ENCODE data around the gene RNU5B-1.

RNU5B-1 gene

DNA sequence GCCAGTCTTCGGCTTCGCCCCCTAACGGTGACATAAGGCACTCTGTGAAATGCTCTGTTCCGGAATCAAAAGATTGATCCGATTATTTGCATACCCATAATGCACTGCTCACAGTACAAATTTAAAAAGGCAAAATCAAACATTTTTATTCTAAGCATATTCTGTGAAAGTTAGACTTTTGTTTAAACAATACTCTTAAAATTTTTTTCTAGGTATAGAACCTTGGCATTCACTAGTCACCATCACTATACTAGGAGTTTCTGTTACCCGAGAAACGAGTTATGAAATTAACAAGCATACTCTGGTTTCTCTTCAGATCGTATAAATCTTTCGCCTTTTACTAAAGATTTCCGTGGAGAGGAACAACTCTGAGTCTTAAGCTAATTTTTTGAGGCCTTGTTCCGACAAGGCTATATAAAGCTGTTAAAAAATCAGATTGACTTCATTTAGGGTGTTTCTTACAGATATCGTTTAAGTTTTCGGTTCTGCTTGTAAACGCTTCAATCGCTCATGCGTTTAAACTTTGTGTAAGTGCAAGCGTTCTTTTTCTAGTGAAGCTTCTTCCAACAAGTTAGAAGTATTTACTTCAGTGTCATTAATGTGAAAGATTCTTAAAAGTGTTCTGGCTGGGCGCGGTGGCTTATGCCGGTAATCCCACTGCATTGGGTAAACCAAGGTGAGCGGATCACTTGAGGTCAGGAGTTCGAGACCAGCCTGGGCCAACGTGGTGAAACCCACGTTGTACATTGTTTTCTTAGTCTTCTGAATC, at the start of gene RNU5B-1:
Gene RNU5B-1 (plus strand): TSS at position 297 of the 769 bp plus-strand sequence.
- Histone ChIP-seq H3K36me3 (no peaks in the 10 kb centered on the region), H3K4me3 (ENCODE audit: low read depth, low read length) (peak within 1 kb of the TSS; percentile 80), H3K9me3 (ENCODE audit: severe bottlenecking) (no peaks in the 10 kb centered on the region), H3K27ac (peak within 1 kb of the TSS; percentile 99), H3K27me3 (ENCODE audit: insufficient read depth, low read depth, severe bottlenecking) (no peaks in the 10 kb centered on the region)
- TF ChIP-seq, protein P1, sequence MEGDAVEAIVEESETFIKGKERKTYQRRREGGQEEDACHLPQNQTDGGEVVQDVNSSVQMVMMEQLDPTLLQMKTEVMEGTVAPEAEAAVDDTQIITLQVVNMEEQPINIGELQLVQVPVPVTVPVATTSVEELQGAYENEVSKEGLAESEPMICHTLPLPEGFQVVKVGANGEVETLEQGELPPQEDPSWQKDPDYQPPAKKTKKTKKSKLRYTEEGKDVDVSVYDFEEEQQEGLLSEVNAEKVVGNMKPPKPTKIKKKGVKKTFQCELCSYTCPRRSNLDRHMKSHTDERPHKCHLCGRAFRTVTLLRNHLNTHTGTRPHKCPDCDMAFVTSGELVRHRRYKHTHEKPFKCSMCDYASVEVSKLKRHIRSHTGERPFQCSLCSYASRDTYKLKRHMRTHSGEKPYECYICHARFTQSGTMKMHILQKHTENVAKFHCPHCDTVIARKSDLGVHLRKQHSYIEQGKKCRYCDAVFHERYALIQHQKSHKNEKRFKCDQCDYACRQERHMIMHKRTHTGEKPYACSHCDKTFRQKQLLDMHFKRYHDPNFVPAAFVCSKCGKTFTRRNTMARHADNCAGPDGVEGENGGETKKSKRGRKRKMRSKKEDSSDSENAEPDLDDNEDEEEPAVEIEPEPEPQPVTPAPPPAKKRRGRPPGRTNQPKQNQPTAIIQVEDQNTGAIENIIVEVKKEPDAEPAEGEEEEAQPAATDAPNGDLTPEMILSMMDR (IDR thresholded peaks at IDR 0.05; ENCODE audit: low read depth, low read length) = peak; percentile 78
- DNase-seq = peak; percentile 95

DNA sequence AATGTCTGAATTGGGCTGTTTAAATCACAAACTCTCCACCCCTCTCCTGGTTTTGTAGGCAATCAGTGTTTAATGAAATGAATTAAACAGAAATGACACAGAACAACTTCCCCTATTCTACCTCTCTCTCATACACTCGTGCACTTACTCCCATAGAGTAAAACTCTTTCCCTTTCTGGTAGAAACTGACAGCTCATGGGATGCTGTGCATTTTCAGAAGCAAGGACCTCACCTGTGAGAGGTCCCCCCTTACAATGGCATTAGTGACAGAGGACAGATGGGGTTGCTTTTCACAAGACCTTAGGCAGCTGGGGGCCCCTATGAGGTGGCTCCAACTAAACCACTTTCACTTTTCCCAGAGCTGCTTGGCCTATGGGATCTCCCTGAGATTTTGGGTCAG, 49.7 kb upstream of the RNU5B-1 start:
- DNase-seq = no peak
- Histone ChIP-seq H3K4me3 (ENCODE audit: low read depth, low read length) (no peak overlapping the region), H3K9me3 (ENCODE audit: severe bottlenecking) (no peaks in the 10 kb centered on the region), H3K27me3 (ENCODE audit: insufficient read depth, low read depth, severe bottlenecking) (no peaks in the 10 kb centered on the region), H3K36me3 (peaks cover 25% of the 10 kb centered on the region), H3K27ac (no peak overlapping the region)
- TF ChIP-seq, protein P1 (IDR thresholded peaks at IDR 0.05; ENCODE audit: low read depth, low read length) = no peak

DNA sequence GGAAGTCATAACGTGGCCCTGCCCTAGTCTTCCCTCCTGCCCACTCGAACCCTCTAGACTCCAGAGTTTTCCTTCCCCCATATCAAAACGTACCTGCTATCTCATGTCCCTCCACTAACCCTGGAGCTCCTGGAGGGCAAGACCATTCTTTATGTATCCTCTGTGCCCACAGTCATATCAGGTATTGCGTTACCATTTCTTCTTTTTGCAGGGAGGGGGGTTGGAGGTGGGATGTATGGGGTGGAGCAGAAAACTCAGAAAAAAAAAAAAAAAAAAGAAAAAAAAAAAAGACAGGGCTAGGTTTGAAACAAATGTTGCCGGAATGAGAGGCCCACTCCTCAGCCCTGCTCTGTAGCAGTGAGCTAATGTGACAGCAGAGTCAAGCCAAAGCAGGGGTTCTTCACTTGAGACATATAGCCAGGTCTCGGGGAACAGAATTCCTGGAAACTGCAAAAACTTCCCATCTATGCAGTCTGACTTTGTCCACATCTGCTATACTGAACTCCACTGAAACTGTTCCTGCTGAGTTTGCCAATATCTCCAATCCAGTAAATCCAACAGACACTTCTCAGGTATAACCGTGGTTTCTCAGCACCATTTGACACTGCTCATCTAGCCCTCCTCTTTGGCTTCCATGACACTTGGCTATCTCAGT, 48.9 kb upstream of the RNU5B-1 start:
- Histone ChIP-seq H3K27me3 (ENCODE audit: insufficient read depth, low read depth, severe bottlenecking) (no peaks in the 10 kb centered on the region), H3K9me3 (ENCODE audit: severe bottlenecking) (no peaks in the 10 kb centered on the region), H3K36me3 (peaks cover 31% of the 10 kb centered on the region), H3K4me3 (ENCODE audit: low read depth, low read length) (no peak overlapping the region), H3K27ac (no peak overlapping the region)
- TF ChIP-seq, protein P1 (IDR thresholded peaks at IDR 0.05; ENCODE audit: low read depth, low read length) = no peak
- DNase-seq = no peak

DNA sequence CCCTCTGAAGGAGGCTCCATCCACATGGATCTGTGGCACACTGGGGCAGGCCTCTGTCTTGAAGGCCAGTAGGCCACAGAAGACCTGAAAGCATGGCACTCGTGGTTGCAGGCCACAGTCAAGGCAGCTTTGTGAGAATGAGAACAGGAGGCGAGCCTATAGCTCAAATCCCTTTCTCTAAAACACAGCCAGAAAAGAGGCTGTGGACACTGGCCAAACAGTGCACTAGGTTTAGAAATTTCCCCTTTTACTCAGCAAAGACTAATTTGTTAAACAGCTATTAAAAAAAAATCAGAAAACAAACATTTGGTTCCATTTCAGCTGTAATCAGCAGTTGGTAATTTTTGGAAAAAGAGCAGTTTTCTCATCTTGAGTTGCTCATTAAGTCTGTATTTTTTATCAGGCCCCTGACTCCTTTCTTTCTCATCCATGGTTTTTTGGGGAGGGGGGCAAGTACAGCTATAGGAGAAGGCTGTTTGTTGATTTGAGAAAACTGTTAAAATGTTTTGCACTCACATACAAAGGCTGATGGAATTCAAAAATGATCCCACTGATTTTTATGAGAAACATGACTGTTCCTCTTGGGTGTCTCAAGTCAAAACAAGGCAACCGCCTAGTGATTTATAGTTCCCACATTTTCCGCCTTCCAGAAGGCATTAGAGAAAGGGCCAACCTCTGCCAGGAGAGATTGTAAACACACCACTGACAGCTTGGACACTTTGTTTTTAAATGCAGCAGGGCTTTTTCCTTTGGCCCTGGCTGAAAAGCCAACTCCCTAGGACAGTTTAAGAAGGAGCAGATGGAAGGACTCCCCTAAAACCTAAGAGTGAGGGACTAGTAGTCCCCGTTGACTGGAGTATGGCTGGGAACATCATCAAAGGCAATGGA, 45.9 kb upstream of the RNU5B-1 start:
- DNase-seq = no peak
- Histone ChIP-seq H3K27me3 (ENCODE audit: insufficient read depth, low read depth, severe bottlenecking) (no peaks in the 10 kb centered on the region), H3K27ac (no peak overlapping the region), H3K4me3 (ENCODE audit: low read depth, low read length) (no peak overlapping the region), H3K9me3 (ENCODE audit: severe bottlenecking) (no peaks in the 10 kb centered on the region), H3K36me3 (peaks cover 45% of the 10 kb centered on the region)
- TF ChIP-seq, protein P1 (IDR thresholded peaks at IDR 0.05; ENCODE audit: low read depth, low read length) = no peak

DNA sequence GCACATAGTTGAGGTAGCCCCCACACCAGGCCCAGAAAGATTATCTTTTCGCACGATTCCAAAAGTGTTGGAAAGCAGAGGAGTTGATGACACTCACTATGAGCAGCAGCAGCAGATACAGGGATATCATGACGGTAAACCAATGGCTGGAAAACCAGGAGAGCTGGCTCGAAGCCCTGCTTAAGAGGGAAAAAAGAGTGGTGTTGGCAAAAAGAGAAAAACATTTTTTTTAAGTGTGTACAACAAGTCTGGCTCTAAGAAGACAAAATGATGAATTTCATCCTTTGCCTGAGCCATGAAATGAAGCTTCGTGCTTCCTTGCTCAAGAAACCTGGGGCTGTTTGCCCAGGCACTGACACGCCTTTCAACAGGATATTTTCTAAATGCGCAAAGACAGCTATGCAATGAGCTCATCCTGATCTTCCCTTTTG, 45.1 kb upstream of the RNU5B-1 start:
- no peak overlapping the region for H3K4me3 ChIP-seq (ENCODE audit: low read depth, low read length)
- TF ChIP-seq, protein P1 (IDR thresholded peaks at IDR 0.05; ENCODE audit: low read depth, low read length) = no peak
- H3K27ac ChIP-seq = no peak overlapping the region
- no peaks in the 10 kb centered on the region for H3K27me3 ChIP-seq (ENCODE audit: insufficient read depth, low read depth, severe bottlenecking)
- no peak for DNase-seq
- no peaks in the 10 kb centered on the region for H3K9me3 ChIP-seq (ENCODE audit: severe bottlenecking)
- H3K36me3 ChIP-seq = peaks cover 50% of the 10 kb centered on the region

All from WERI-Rb-1 (cell line).